Tibial artery (tissue), 4 donors: ENCODE data around the gene STAT2.

ENCODE experiments used
- DNase-seq, 2 donors: peaks; one replicate each; pipeline ENCODE4 v3.0.0-alpha.2; 2019
- H3K27ac ChIP-seq, 2 donors: fragments of 200-600 bp; sonication (generic) in 1 of 2; 1 replicate in 1 of 2; 2 replicates in 1 of 2; pipeline ENCODE4 v1.5.1; 2018 to 2019; ENCODE audit warnings: mild to moderate bottlenecking in 1 of 2
- H3K27me3 ChIP-seq, 2 donors: fragments of 200-600 bp; sonication (generic) in 1 of 2; one replicate each; pipeline versions ENCODE4 v1.5.1 to v1.6.0; 2016 to 2019
- H3K36me3 ChIP-seq, 3 donors: fragments of 200-600 bp; sonication (generic) in 2 of 3; one replicate each; pipeline ENCODE4 v1.5.1; 2016 to 2019; ENCODE audit warnings: mild to moderate bottlenecking in 2 of 3
- H3K4me1 ChIP-seq, 4 donors: fragments of 200-600 bp; sonication (generic) in 2 of 4; 1 replicate in 3 of 4; 2 replicates in 1 of 4; pipeline ENCODE4 v1.5.1; 2016 to 2019
- H3K4me3 ChIP-seq, 2 donors: fragments of 200-600 bp; sonication (generic) in 1 of 2; 1 replicate in 1 of 2; 2 replicates in 1 of 2; pipeline ENCODE4 v1.5.1; 2018 to 2019; ENCODE audit warnings: mild to moderate bottlenecking in 2 of 2
- H3K9me3 ChIP-seq, 3 donors: fragments of 200-600 bp; sonication (generic) in 1 of 3; one replicate each; pipeline ENCODE4 v1.5.1; 2016 to 2019
- intact Hi-C: fragments of 100-400 bp; cut with DNase I; formaldehyde crosslinking; loops from one replicate; pipeline ENCODE4 v1.15.0; 2023; ENCODE audit warnings: low total_unique reads
- TF ChIP-seq, protein P1 (sequence below), 2 experiments: fragments of 200-600 bp in 1 of 2; fragments of 450-650 bp in 1 of 2; IDR thresholded peaks; one replicate each; pipeline ENCODE4 v1.5.1; 2017 to 2019; ENCODE audit warnings: antibody characterized with exemption in 2 of 2, mild to moderate bottlenecking in 1 of 2, moderate library complexity in 1 of 2

Gene STAT2

DNA sequence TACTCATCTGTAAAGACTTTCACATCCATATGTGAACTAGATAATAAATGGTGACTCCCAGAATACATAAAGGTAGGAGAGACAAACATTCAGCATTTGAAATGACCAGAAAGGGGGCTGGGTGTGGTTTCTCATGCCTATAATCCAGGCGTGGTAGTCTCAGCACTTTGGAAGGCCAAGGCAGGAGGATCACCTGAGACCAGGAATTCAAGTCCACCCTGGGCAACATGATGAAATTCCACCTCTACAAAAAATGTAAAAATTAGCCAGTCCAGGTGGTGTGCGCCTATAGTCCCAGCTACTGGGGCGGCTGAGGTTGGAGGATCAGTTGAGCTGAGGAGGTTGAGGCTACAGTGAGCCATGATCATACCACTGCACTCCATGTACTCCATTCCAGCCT is 55.6 kb downstream of the STAT2 start:
- H3K4me1 ChIP-seq = peaks cover 0 to 19% (median 11%) of the 10 kb centered on the region in 4 donors
- intact Hi-C loops = no loop called here
- no peak overlapping the region for H3K27ac ChIP-seq
- no peaks in the 10 kb centered on the region for H3K9me3 ChIP-seq
- H3K4me3 ChIP-seq = no peak overlapping the region
- TF ChIP-seq, protein P1, sequence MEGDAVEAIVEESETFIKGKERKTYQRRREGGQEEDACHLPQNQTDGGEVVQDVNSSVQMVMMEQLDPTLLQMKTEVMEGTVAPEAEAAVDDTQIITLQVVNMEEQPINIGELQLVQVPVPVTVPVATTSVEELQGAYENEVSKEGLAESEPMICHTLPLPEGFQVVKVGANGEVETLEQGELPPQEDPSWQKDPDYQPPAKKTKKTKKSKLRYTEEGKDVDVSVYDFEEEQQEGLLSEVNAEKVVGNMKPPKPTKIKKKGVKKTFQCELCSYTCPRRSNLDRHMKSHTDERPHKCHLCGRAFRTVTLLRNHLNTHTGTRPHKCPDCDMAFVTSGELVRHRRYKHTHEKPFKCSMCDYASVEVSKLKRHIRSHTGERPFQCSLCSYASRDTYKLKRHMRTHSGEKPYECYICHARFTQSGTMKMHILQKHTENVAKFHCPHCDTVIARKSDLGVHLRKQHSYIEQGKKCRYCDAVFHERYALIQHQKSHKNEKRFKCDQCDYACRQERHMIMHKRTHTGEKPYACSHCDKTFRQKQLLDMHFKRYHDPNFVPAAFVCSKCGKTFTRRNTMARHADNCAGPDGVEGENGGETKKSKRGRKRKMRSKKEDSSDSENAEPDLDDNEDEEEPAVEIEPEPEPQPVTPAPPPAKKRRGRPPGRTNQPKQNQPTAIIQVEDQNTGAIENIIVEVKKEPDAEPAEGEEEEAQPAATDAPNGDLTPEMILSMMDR (IDR thresholded peaks at IDR 0.05) = no peak
- no peak for DNase-seq
- H3K27me3 ChIP-seq = no peaks in the 10 kb centered on the region
- H3K36me3 ChIP-seq = peaks cover 7 to 50% (median 17%) of the 10 kb centered on the region in 3 donors

DNA sequence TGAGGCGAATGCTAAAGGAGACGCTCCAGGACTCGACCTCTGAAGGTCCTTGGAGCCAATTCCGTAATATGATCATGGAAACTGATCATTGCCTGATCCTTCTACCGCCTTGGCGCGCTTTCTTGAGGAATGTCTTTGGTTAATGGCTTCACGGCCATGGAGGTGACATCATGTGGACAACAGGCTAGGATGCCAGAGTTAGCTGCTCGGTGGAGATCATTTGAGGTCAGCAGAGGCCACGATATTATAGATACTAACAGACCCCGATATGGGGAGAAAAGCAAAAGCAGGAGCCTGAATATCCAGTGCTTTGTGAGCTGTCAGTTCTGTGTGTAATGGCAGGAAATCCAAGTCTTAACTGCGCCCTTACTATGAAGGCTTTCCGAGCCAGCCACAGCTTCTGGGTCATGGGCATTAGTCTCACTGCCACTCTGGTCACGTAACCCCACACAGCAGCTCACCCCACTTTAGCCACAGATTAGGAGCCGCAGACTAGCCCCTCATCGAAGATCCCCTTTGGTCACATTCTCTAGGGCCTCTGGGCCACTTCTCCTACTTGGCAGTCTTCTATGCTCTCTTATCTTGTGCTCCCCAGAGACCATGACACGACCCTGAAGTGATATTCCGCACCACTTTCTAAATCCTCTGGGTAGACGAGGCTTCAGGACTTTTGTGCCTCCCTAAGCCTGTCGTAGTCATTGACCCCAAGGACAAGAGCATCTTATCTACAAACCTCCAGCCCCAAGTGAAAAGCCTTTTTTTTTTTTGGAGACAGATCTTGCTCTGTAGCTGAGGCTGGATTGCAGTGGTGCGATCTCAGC is 59.1 kb downstream of the STAT2 start:
- H3K27me3 ChIP-seq = no peaks in the 10 kb centered on the region
- H3K4me3 ChIP-seq = peak overlapping the region; percentile 79 to 93
- peaks cover 0 to 54% (median 37%) of the 10 kb centered on the region in 4 donors for H3K4me1 ChIP-seq
- intact Hi-C loops = loop anchor here (2.0 kb wide), 1 partner anchor 76 kb away; the partner anchor contains the start of gene NABP2
- TF ChIP-seq, protein P1 (IDR thresholded peaks at IDR 0.05) = no peak
- peaks cover 0 to 17% (median 0%) of the 10 kb centered on the region in 3 donors for H3K36me3 ChIP-seq
- H3K9me3 ChIP-seq = no peaks in the 10 kb centered on the region
- DNase-seq = no peak
- peak overlapping the region; percentile 90 for H3K27ac ChIP-seq

DNA sequence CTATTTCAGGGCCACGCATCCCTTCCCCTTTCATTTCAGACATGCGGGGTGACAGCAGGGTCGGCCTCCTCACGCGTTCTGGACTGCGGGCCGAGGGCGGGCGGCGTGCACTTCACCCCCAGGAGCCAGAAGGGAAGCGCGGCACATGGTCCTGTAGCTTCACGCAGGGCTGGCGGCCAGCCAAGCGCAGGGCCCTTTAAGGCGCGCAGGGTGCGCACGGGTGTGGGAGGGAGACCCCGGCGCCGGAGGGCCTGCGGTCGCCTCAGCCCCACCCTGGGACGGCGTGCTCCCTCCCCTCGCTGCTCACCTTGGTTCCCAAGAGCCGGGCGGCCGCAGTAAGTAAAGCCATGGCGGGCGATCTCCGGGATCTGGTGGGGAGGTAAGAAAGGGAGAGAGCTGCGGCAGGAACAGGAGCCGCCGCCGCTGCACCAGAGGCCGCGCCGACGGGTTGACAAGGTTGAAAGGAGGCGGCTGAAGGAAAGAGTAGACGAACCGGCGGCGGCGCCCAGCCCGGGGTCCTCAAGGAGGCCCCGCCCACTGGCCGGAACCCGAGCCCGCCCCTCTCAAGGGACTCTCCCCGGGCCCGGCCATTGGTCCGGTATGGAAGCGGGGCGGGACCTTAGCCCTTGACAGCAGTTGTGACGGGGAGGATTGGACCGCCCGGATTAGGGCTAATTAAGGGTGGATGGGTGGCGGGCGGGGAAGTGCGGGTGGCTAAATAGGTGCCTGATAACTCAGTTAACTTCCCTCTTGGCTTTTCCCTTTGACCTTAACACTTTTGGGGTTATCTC is 59.9 kb downstream of the STAT2 start, which contains the start of gene CS:
Gene CS, minus strand, starts transcription at position 478 of the 791 bp plus-strand sequence. Its CDS starts 129 bp downstream, at position 349.
- peak within 1 kb of the TSS; percentile 90 for H3K27ac ChIP-seq
- no peaks in the 10 kb centered on the region for H3K9me3 ChIP-seq
- TF ChIP-seq, protein P1 (IDR thresholded peaks at IDR 0.05) = no peak
- H3K27me3 ChIP-seq = no peaks in the 10 kb centered on the region
- intact Hi-C loops = loop anchor here (2.0 kb wide), 1 partner anchor 75 kb away; the partner anchor contains the start of gene NABP2
- H3K36me3 ChIP-seq = peaks cover 0 to 9% (median 0%) of the 10 kb centered on the region in 3 donors
- H3K4me3 ChIP-seq = peak within 1 kb of the TSS; percentile 79 to 93
- peaks cover 0 to 54% (median 37%) of the 10 kb centered on the region in 4 donors for H3K4me1 ChIP-seq
- peak; percentile 99 for DNase-seq

DNA sequence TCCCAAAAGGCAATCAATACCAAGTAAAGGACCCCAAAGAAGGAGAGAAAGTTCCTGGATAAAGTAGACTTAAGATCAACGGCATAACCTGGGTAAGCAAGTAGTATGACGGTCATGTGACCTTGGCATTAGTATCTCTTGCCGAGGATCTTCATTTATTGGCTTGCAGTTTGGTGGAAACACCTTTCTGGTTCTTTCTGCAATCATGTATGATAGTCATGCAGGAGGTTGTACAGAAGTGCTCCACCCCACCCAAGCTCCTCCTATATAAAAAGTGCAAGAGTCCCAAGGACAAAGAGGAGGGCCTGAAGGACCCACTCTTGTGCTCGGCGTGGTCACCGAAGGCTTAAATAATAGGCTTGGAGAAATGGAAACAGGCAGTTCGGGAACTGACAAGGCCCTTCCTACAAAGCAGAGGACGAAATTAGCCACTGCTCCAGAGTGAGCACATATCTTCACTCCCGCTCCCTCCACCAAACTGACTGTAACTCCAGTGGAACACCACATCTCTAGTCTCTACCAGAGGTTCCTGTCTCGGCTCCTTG is 60.5 kb downstream of the STAT2 start:
- peak overlapping the region; percentile 90 for H3K27ac ChIP-seq
- peaks cover 0 to 58% (median 37%) of the 10 kb centered on the region in 4 donors for H3K4me1 ChIP-seq
- no peaks in the 10 kb centered on the region for H3K27me3 ChIP-seq
- peak overlapping the region; percentile 79 to 93 for H3K4me3 ChIP-seq
- no peaks in the 10 kb centered on the region for H3K9me3 ChIP-seq
- peaks cover 0 to 2% (median 0%) of the 10 kb centered on the region in 3 donors for H3K36me3 ChIP-seq
- DNase-seq = no peak
- intact Hi-C loops = no loop called here
- TF ChIP-seq, protein P1 (IDR thresholded peaks at IDR 0.05) = no peak

DNA sequence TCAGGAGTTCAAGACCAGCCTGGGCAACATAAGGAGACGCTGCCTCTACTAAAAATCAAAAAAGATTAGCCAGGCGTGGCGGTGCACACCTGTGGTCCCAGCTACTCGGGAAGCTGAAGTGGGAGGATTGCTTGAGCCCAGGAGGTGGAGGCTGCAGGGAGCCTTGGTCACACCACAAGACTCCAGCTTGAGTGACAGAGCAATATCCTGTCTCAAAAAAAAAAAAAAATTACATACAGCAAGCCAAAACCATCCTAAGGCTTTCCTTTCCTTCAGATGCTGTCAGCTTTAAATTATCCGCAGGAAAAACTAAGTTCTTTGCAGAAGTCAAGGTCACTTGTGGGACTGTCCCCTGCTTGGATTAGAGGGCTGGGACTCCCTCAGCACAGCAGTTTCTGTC is 61.1 kb downstream of the STAT2 start:
- Histone ChIP-seq H3K4me3 (peak overlapping the region; percentile 79 to 93), H3K36me3 (no peaks in the 10 kb centered on the region), H3K27ac (peak overlapping the region; percentile 90), H3K27me3 (no peaks in the 10 kb centered on the region), H3K4me1 (peaks cover 0 to 58% (median 37%) of the 10 kb centered on the region in 4 donors), H3K9me3 (no peaks in the 10 kb centered on the region)
- TF ChIP-seq, protein P1 (IDR thresholded peaks at IDR 0.05) = no peak
- intact Hi-C loops = no loop called here
- DNase-seq = no peak
